ENCODE measurements around the gene NRXN3.
A peak's percentile ranks its signal among the peaks of the same experiment; 100 is the strongest.

NRXN3 gene

DNA sequence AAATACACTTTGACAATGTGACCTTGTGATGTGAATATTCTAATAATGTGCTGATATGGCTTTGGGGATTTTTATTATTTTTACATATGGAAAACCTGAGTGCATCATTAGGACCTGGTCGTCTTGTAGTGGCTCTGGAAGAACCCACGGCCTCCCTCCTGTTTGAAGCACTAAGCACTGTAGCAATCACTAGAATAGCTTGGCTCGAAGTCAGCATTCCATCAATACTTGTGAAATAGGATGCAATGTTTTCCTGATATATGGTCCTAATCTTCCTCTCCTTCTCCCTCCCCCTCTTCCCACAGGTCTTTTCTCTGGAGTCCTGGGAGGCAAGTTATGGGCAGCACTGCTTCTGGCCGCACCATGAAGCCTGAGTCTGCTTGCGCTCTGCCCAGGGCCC lies 71.9 kb downstream of the NRXN3 start:
- FAIRE-seq (no peak), DNase-seq (ENCODE audit: low spot score) (no peak)

GRCh38 chr14:78243187-78243586 lies 73.0 kb downstream of the NRXN3 start:
- FAIRE-seq: no peak
- no peak for DNase-seq (ENCODE audit: low spot score)

- FAIRE-seq (no peak), DNase-seq (ENCODE audit: low spot score) (no peak)
Observed at GRCh38 chr14:78245238-78245637, 75.1 kb downstream of the NRXN3 start.

DNA sequence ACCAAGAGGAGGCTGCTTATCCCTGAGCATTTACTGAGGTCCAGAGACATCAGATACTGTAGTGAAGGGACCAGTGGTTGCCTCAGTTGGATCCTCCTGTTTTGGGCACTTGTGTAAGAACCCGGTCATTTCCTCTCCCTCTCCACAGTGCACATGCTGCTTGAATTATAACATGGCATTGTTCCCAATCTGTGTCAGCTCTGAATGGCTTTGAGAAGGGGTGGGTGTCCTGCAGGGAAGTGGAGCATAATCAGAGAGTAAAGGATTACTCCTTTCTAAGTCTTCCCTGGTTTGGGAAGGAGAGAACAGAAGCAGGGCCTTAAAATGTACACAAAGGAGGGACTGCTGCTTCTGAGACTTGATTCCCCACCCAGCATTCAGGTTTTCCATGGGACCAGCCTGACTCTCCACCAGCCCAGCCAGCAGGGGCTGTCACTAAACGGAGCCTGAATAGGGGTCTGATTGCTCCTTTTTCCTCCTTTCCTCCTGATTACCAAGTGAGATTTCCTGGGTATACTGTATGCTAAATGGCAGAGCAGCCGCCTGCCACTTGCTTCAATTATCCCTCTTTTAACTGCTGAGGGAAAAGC lies 78.4 kb downstream of the NRXN3 start:
- no peak for DNase-seq (ENCODE audit: low spot score)
- FAIRE-seq: no peak

- no peak for FAIRE-seq
Observed at GRCh38 chr14:78251308-78251707, 81.1 kb downstream of the NRXN3 start.

DNA sequence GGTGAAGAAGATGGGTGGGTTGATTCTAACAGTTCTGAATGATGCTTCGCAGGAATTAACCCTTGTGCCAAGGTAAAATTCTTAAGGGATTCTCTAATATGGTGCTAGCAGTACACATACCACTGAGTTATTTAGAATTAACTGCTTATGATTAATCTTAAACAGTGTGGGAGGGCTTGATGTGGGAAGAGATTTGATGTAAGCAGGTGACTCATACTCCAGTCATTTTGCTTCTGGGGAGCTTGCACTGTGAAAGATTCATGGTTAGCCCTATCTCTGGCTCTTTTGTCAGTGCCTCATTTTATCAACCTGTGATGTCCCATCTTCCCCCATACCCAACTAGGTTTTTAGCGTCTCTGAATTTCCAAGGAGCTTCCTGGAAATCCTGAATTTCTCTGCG lies 83.8 kb downstream of the NRXN3 start:
- FAIRE-seq (peak; percentile 13), DNase-seq (ENCODE audit: low spot score) (peak; percentile 66)

More at GRCh38 chr14:78251308-78251707, 81.1 kb downstream of the NRXN3 start:
- no peak for DNase-seq (ENCODE audit: low spot score)

DNA sequence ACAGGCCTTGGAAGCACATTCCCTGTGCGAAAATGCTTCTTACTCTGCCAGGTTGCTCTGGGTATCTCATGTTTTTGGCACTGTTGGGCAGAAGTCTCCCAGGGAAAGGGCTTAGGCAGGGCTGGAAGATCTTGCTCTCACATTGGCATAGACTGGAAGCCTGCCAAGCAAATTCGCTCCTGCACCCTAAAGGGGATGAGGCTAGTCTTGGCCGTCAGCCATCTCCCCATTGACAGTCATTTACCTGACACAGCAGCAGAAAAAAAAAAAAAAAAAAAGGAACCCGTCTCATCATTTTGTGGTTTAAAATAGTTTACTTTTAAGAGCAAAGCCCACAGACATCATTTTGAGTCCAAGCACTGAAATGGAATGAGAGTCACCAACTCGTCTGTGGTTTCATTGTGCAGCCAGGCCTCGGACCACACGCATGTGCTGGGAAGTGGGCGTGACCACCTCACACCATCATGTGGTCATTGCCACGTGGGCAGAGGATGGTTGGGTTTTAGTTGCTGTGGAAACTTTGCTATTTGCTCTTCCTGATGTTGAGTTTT lies 84.8 kb downstream of the NRXN3 start:
- DNase-seq (ENCODE audit: low spot score) (peak; percentile 91), FAIRE-seq (peak; percentile 98)

DNA sequence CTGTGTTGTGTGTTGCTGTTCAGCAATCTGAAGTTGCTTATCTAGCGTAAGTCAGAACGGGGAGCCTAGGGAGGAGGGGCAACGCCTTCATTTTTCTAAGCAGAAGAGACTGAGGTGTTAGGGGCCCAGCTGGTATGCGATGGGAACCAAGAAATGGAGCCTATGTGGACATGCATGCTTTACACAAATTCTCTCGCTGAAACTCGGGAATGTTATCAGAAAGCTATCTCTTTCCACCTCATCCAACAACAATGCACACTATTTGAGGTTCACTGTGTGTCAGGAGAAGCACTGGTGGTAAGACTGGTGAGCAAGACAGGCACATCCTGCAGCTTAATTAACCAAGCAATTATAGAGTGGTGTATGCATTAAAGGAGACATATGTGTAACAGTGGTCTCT lies 89.7 kb downstream of the NRXN3 start:
- DNase-seq (ENCODE audit: low spot score) (no peak), FAIRE-seq (peak; percentile 9)

DNA sequence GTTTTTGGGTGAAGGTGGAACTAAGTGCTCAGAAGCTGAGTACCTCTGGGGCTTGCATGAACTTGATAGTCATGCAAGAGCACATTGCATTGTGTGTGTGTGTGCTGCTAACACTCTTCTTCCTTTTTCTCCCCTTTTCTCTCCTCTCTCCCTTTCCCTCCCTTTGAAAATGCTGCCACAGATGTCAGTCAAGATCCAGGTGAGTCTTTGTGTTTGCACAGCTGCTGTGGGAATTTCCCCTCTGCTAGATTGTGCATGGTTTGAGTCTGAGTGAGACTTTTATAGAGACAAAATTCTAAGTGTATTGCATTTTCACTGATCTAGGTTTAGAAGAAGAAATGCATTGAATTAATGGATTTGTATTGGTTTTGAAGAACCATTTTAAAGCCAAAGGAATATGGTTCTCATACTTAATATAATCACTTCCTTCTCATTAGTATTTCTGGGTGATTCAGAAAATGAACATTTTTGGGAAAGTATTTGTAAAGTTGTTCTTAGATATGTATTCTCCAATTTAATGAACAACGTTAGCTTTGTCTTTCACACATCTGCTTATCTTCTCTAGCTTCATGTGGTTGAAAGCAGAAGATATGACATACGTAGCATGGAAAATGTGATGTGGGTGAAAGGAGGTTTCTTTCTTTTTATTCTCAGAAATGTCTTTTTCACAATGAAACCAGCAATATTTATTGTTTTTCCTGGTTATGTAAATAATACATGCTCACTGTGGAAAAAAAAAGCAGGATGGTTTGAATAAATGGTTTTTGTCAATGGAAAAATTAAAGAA lies 108.5 kb downstream of the NRXN3 start:
- no peak for DNase-seq (ENCODE audit: low spot score)
- FAIRE-seq: no peak

DNA sequence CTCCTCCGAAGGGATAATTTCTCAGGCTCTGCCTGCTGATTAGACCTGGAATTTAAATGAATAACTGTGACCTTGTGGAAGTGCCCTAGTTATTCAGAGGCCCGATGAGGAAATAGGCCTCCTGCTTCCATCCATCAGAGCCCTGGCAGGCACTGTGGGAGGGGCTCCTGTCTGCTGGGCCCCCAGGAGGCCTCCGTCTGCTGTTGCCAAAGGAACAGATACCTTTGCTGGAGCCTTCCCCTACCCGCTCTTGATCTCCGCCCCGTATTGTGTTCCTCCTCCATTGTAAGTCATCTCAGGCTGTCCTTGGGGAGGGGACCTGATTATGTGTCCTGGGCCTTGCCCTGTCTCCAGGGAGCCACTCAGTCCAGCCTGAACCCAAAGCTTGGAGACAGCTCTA lies 112.3 kb downstream of the NRXN3 start:
- no peak for FAIRE-seq
- DNase-seq (ENCODE audit: low spot score): no peak

- no peak for FAIRE-seq
Observed at GRCh38 chr14:78286210-78286609, 116.0 kb downstream of the NRXN3 start.

DNA sequence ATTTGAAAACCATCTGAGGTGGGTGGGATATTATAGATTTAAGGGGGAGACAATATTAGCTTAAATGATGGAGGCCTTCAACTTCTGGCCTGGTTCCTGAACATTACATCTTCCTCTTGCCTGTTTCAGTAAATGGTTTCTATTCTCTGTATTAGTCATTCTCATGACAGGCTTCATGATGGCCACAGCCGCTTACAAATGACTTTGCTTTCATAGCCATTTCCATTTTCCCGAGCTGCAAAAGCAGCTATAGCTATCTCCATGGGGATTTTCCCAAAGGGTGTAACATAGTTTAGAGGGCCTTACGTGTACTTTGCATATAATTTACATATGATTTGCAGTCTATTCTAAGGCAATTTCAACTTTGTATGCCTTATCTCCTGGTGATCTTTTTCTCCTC lies 121.8 kb downstream of the NRXN3 start:
- DNase-seq (ENCODE audit: low spot score): no peak
- FAIRE-seq: no peak

More at GRCh38 chr14:78286210-78286609, 116.0 kb downstream of the NRXN3 start:
- DNase-seq (ENCODE audit: low spot score): no peak

DNA sequence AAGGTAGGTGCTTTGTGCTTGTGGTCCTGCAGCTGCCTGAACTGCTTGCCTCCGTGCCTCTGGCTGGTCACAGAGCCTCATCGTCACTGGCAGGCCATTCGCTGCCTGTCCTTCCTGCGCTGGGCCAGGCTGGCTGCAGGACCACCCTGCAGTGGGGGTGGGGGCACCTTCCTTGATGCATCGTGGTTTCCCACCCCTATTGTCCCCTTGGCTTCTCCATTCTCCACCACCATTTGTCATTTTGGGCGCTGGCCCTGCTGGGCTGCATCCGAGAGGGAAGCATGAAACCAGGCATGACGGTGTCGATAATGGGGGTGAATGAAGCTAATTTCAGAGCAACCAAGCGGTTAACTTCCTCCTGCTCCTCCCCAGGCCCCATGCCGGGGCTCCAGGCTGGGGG lies 127.7 kb downstream of the NRXN3 start:
- FAIRE-seq (no peak), DNase-seq (ENCODE audit: low spot score) (no peak)

- DNase-seq (ENCODE audit: low spot score) (no peak), FAIRE-seq (no peak)
Observed at GRCh38 chr14:78298298-78298697, 128.1 kb downstream of the NRXN3 start.

DNA sequence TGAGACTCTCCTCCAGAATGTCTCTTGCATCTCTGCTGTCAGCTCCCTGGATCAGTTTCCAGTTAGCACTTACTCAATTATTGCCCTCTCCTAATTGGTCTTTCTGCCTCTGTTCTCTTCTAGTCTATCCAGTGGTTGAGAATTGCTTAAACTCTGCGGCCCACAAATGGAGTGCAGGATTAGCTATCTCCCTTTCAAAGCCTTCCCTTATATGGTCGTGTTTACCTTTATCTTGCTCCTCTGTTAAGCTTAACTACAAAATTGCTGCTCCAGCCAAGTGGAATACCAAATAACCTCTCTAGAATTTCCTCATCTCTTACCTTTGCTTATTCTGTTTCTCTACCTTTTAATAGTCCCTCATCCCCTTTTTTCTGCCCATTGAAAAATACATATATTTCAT lies 132.7 kb downstream of the NRXN3 start:
- DNase-seq (ENCODE audit: low spot score) (no peak), FAIRE-seq (no peak)

- DNase-seq (ENCODE audit: low spot score) (no peak), FAIRE-seq (no peak)
Observed at GRCh38 chr14:78307671-78308070, 137.5 kb downstream of the NRXN3 start.

DNA sequence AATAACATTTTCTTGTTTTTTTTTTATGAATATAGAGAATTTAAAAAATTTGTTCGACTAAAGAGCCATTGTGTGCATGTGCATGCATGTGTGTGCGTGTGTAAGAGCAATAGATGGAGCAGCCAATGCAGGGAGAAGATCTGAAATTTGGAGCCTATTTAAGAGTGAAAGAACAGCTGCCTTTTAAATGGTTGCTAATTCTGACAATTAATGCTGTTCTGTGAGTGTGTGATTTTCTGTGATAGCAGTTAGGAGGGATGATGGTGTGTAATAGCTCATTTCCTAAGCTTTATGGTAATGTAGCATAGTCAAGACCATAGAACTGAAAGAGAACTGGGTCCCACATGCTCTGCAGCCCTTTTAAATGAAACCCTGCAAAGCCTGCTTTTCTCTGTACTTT lies 137.9 kb downstream of the NRXN3 start:
- DNase-seq (ENCODE audit: low spot score): no peak
- FAIRE-seq: no peak

- no peak for DNase-seq (ENCODE audit: low spot score)
Observed at GRCh38 chr14:78310272-78310671, 140.1 kb downstream of the NRXN3 start.

GRCh38 chr14:78313499-78313898 lies 143.3 kb downstream of the NRXN3 start:
- DNase-seq (ENCODE audit: low spot score) (no peak), FAIRE-seq (no peak)

More at GRCh38 chr14:78310272-78310671, 140.1 kb downstream of the NRXN3 start:
- FAIRE-seq: peak; percentile 13

- DNase-seq (ENCODE audit: low spot score) (no peak), FAIRE-seq (no peak)
Observed at GRCh38 chr14:78314484-78314883, 144.3 kb downstream of the NRXN3 start.

DNA sequence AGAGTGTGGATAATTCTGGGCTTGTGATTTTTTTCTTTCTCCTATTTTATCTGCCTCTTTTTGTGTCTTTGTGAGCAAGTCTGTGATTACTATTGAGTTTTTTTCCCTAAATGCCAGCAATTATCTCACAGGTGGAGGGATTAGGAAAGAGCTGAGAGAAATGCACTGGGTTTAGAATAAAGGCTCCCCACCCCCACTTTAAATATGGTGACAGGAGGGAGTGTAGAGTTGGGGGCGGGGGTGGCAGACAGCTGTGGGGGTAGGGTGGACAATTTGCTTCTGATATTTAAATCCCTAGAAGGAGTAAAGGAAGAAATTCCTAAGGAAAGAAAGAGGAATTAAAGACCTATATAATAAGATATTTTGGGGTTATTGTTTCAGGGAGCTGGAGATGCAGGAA lies 145.9 kb downstream of the NRXN3 start:
- DNase-seq (ENCODE audit: low spot score) (no peak), FAIRE-seq (no peak)

DNA sequence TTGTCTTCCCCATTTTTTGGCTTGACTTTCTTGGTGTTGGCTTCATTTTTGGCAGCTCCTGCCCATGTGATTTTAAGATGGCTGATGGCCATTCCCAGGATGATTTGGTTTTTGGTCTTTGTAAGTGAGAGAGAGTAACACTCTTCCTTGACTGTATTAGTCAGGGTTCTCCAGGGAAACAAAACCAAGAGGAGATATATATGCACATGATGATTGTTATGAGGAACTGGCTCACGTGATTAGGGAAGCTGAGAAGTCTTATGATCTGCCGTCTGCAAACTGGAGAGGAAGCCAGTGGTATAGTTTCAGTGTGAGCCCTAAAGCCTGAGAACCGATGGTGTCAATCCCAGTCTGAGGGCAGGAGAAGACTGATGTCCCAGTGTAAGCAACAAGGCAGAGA lies 146.6 kb downstream of the NRXN3 start:
- FAIRE-seq: no peak

DNA sequence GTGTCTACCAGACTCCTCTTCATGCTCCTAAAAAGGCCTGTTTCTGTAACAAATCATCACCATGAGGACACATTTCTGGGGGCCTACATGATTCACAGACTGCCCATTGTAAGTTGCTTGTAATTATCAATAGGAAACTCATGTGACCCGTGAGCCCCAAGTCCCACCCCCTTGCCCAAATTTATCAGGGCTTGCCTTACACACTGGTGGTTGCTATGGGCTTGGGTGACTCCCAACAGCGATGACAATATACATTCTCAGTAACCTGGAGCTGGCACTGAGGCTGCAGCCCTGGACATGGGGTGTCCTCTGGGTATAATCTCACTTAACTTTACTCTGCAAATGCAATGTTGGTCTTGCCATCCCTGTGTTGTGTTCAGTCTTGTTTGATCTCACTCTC lies 149.2 kb downstream of the NRXN3 start:
- FAIRE-seq: no peak
- DNase-seq (ENCODE audit: low spot score): no peak

More for the DNA sequence above, 146.6 kb downstream of the NRXN3 start:
- no peak for DNase-seq (ENCODE audit: low spot score)

All from urothelium cell line (cell line).